ENCODE results near the gene VIPR2. TPM values are rescaled to one million over a fixed set of nuclear protein-coding genes. Genes with fewer than 3 reads are reported as not detected.

The VIPR2 gene
- total and polyA plus RNA-seq, 2 experiments from 2014 or later: 1.3 to 2.7 TPM

GRCh38 chr7:158997471-158997870 is 147.2 kb downstream of the VIPR2 start (continued):
- TF ChIP-seq ZNF462 (CRISPR knock-in tag; IDR thresholded peaks at IDR 0.05) (no peak), JUNB (IDR thresholded peaks at IDR 0.05; ENCODE audit: unreplicated experiment) (no peak), ETS1 (IDR thresholded peaks at IDR 0.05) (no peak), CTCF (conservative IDR thresholded peaks at IDR 0.05; ENCODE audit: low read depth in 2 of 2) (no peak), NANOG (IDR thresholded peaks at IDR 0.05; ENCODE audit: borderline replicate concordance) (no peak), STAT1 (IDR thresholded peaks at IDR 0.05; ENCODE audit: unreplicated experiment) (no peak), ZNF331 (CRISPR knock-in tag; IDR thresholded peaks at IDR 0.05; ENCODE audit: low read depth) (no peak), REST (IDR thresholded peaks at IDR 0.05; ENCODE audit: unreplicated experiment) (no peak), ZNF114 (CRISPR knock-in tag; IDR thresholded peaks at IDR 0.05) (no peak)

Measured in GM23338 (cell line).